Measurements from ENCODE around the gene ABCC8.

GRCh38 chr11:17475666-17476316, 854 bp downstream of the ABCC8 start:
- TF ChIP-seq GATA2 (IDR thresholded peaks at IDR 0.05; ENCODE audit: low read depth, low read length) (no peak), GATA3 (IDR thresholded peaks at IDR 0.05; ENCODE audit: low read depth, low read length) (no peak)
